OCI-LY7 (cell line): ENCODE data around the gene PHAX. TPM values are rescaled to one million over a fixed set of nuclear protein-coding genes. Genes with fewer than 3 reads are reported as not detected.

Source experiments
- BruUV-seq: library from RNA; stranded (reverse); fragments of 400-500 nt; replicated peaks from 2 replicates; lab custom pipeline; 2021; lab: Mats Ljungman, UMichigan
- CTCF ChIA-PET: fragments of 300-600 bp; sonication (Branson Sonifier 250); formaldehyde crosslinking; loops from one replicate; lab custom pipeline; 2022; ENCODE audit warnings: antibody characterized with exemption; ENCODE audit not compliant: unreplicated experiment; lab: Charles Lee
- POLR2A ChIA-PET: fragments of 300-600 bp; sonication (Branson Sonifier 250); formaldehyde crosslinking; loops from one replicate; lab custom pipeline; 2022; ENCODE audit warnings: antibody characterized with exemption; lab: Charles Lee
- DNase-seq: peaks from one replicate; pipeline ENCODE4 v3.0.0-alpha.2; 2015; ENCODE audit warnings: low spot score
- H2AFZ ChIP-seq: fragments of 200-600 bp; sonication (generic), shearing (Covaris generic); 2 replicates; pipeline ENCODE4 v1.6.1; 2014; ENCODE audit warnings: mild to moderate bottlenecking, antibody characterized with exemption, low read length, moderate library complexity
- H3K27ac ChIP-seq: fragments of 200-600 bp; sonication (generic); 2 replicates; pipeline ENCODE4 v1.5.1; 2014; ENCODE audit warnings: mixed run types, low read depth, mild to moderate bottlenecking, moderate library complexity, low read length, inconsistent platforms; ENCODE audit not compliant: poor library complexity, severe bottlenecking
- H3K36me3 ChIP-seq: fragments of 200-600 bp; sonication (generic); 2 replicates; pipeline ENCODE4 v1.6.1; 2014; ENCODE audit warnings: mild to moderate bottlenecking, antibody characterized with exemption, low read length, moderate library complexity, mixed read lengths; ENCODE audit not compliant: insufficient read depth
- H3K4me1 ChIP-seq: fragments of 200-600 bp; sonication (generic); 2 replicates; pipeline ENCODE4 v1.5.1; 2014; ENCODE audit warnings: mild to moderate bottlenecking, low read length; ENCODE audit not compliant: insufficient read depth, poor library complexity, severe bottlenecking
- H3K4me2 ChIP-seq: fragments of 200-600 bp; sonication (generic); 2 replicates; pipeline ENCODE4 v1.6.1; 2014; ENCODE audit warnings: mild to moderate bottlenecking, low read length
- H3K4me3 ChIP-seq: fragments of 200-600 bp; sonication (generic); 2 replicates; pipeline ENCODE4 v1.5.1; 2014; ENCODE audit warnings: mild to moderate bottlenecking, low read depth, low read length; ENCODE audit not compliant: poor library complexity, severe bottlenecking
- H3K79me2 ChIP-seq: fragments of 200-600 bp; sonication (generic); 2 replicates; pipeline ENCODE4 v1.6.1; 2016; ENCODE audit warnings: low read depth, mild to moderate bottlenecking, low read length, moderate library complexity, mixed read lengths; ENCODE audit not compliant: insufficient read depth
- H3K9me2 ChIP-seq: fragments of 200-600 bp; sonication (generic); 2 replicates; pipeline ENCODE4 v1.6.1; 2016; ENCODE audit warnings: mild to moderate bottlenecking, low read length, mixed read lengths; ENCODE audit not compliant: insufficient read depth
- H3K9me3 ChIP-seq: fragments of 200-600 bp; sonication (generic); 2 replicates; pipeline ENCODE4 v1.6.1; 2014; ENCODE audit warnings: mild to moderate bottlenecking, mixed run types, low read length, mixed read lengths
- H4K20me1 ChIP-seq: fragments of 200-600 bp; sonication (generic); 2 replicates; pipeline ENCODE4 v1.6.1; 2014; ENCODE audit warnings: mild to moderate bottlenecking, antibody characterized with exemption, low read length, moderate library complexity, mixed read lengths; ENCODE audit not compliant: insufficient read depth
- CTCF ChIP-seq: fragments of 200-600 bp; sonication (generic); conservative IDR thresholded peaks from 2 replicates; pipeline ENCODE4 v1.5.1; 2014; ENCODE audit warnings: mild to moderate bottlenecking, antibody characterized with exemption, low read length, moderate library complexity, mixed read lengths
- EZH2phosphoT487 ChIP-seq: fragments of 200-600 bp; sonication (generic); IDR thresholded peaks from 2 replicates; pipeline ENCODE4 v1.6.1; 2018; ENCODE audit warnings: low read depth, borderline replicate concordance, mild to moderate bottlenecking, mixed run types, antibody characterized with exemption, low read length, moderate library complexity, mixed read lengths
- intact Hi-C: fragments of 100-400 bp; cut with micrococcal nuclease; formaldehyde crosslinking; loops from one replicate; pipeline ENCODE4 v1.10.0; 2022; ENCODE audit not compliant: unreplicated experiment
- total RNA-seq, 2 experiments: library from RNA; depleted of rRNA in 1 of 2; stranded (reverse); fragments of >200 nt in 1 of 2; shearing (Covaris generic) in 1 of 2; gene quantifications; 2 replicates each; pipeline ENCODE4 v1.2.3, GENCODE V29; 2014 to 2022

PHAX gene
- total RNA-seq, 2 experiments from 2014 or later, result 73.8 to 128 TPM

- DNase-seq, result no peak
- no peaks in the 10 kb centered on the region for H3K9me2 ChIP-seq
Observed at GRCh38 chr5:126640866-126641265, 40.1 kb downstream of the PHAX start.

GRCh38 chr5:126641387-126641786 lies 40.6 kb downstream of the PHAX start:
- Histone ChIP-seq H3K4me2 (no peak overlapping the region), H3K79me2 (no peaks in the 10 kb centered on the region), H2AFZ (peak overlapping the region; percentile 59), H3K27ac (no peak overlapping the region), H4K20me1 (no peaks in the 10 kb centered on the region), H3K9me3 (peaks cover 16% of the 10 kb centered on the region), H3K36me3 (no peaks in the 10 kb centered on the region), H3K4me1 (peaks cover 4% of the 10 kb centered on the region), H3K9me2 (no peaks in the 10 kb centered on the region), H3K4me3 (no peak overlapping the region)
- ChIA-PET CTCF (no interaction called here), POLR2A (interaction anchor here (0.6 to 1.4 kb wide), 4 partner anchors 8 to 69 kb away, joined by 3 to 4 read pairs (median 4); a partner anchor contains a TSS)
- DNase-seq, result no peak
- BruUV-seq, result no TSS peak
- intact Hi-C loops, result no loop called here
- TF ChIP-seq EZH2phosphoT487 (no peak), CTCF (no peak)

More at GRCh38 chr5:126640866-126641265, 40.1 kb downstream of the PHAX start:
- Histone ChIP-seq H3K27ac (no peak overlapping the region), H3K79me2 (no peaks in the 10 kb centered on the region), H3K36me3 (no peaks in the 10 kb centered on the region), H3K9me3 (peaks cover 16% of the 10 kb centered on the region), H3K4me2 (no peak overlapping the region), H2AFZ (peak overlapping the region; percentile 59), H3K4me1 (peaks cover 4% of the 10 kb centered on the region), H4K20me1 (no peaks in the 10 kb centered on the region), H3K4me3 (no peak overlapping the region)
- BruUV-seq, result no TSS peak
- CTCF ChIA-PET, result no interaction called here
- TF ChIP-seq CTCF (no peak), EZH2phosphoT487 (no peak)
- POLR2A ChIA-PET, result interaction anchor here (0.6 to 1.4 kb wide), 4 partner anchors 8 to 70 kb away, joined by 3 to 4 read pairs (median 4); a partner anchor contains a TSS
- intact Hi-C loops, result no loop called here

- H3K27ac ChIP-seq, result no peak overlapping the region
- TF ChIP-seq EZH2phosphoT487, result no peak
- BruUV-seq, result no TSS peak
- H3K4me1 ChIP-seq, result peaks cover 4% of the 10 kb centered on the region
- H3K9me3 ChIP-seq, result peaks cover 16% of the 10 kb centered on the region
- no peak overlapping the region for H3K4me3 ChIP-seq
- CTCF ChIA-PET, result no interaction called here
- no peak overlapping the region for H3K4me2 ChIP-seq
- no peaks in the 10 kb centered on the region for H3K36me3 ChIP-seq
- DNase-seq, result no peak
- intact Hi-C loops, result no loop called here
- H2AFZ ChIP-seq, result no peak overlapping the region
- H3K9me2 ChIP-seq, result no peaks in the 10 kb centered on the region
- POLR2A ChIA-PET, result no interaction called here
- H4K20me1 ChIP-seq, result no peaks in the 10 kb centered on the region
- H3K79me2 ChIP-seq, result no peaks in the 10 kb centered on the region
Observed at GRCh38 chr5:126645132-126645531, 44.4 kb downstream of the PHAX start.
